Stimulated activated CD4-positive, alpha-beta T cell treated with anti-CD3 and anti-CD28 coated beads, TNF-alpha, amount 100 ng/mL, for 48 hours (primary cell): ENCODE data around the gene CACNG6.
"Not testable (repeated sequence)": the region's sequence is repeated elsewhere in the genome, so short reads cannot be mapped to it uniquely, and the experiment has no call there.

Experiments used
- DNase-seq, 3 donors: peaks; one replicate each; pipeline ENCODE4 v3.0.0-alpha.2; 2020; ENCODE audit warnings: low read depth in 3 of 3

Gene CACNG6

DNA sequence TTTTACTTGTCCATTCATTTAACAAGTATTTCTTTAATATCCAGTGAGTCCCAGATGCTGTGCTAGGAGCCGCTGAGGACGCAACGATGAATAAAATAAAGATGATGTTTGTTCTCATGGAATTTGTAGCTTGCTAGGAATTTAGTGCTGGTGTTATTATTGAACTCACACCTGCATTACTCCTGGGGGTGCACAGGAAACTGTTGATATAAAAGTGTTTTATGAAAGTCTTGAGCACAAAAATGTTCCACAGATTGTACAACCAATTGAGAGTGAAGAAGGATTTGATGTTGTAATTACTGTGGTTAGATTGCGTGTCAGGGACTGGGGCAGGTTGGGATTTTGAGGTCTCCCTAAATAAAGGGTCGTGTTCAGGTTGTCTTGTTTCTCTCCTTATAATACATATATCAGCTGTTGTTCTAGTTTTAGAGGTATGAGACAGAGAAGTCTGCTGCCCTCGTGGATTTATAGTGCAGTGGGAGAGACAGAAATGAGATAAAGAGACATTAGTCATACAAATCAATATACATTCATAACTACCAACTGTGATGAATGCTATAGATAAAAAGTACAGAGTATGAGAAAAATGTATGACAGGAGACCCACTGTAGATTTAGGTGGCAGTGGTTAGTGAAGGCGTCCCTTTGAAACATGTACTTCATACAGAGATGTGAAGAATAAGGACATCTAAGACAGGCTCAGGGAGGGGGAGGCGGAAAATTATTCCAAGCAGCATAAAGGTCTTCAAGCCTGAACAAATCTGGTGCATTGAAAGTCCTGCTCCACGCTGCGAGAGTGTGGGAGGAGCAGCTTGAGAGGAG, 11.3 kb downstream of the CACNG6 start:
- no peak for DNase-seq

- DNase-seq = no peak
Measured at GRCh38 chr19:54009440-54009839, 18.0 kb downstream of the CACNG6 start.

- DNase-seq = no peak
Measured at GRCh38 chr19:54010474-54010873, 19.0 kb downstream of the CACNG6 start.

DNA sequence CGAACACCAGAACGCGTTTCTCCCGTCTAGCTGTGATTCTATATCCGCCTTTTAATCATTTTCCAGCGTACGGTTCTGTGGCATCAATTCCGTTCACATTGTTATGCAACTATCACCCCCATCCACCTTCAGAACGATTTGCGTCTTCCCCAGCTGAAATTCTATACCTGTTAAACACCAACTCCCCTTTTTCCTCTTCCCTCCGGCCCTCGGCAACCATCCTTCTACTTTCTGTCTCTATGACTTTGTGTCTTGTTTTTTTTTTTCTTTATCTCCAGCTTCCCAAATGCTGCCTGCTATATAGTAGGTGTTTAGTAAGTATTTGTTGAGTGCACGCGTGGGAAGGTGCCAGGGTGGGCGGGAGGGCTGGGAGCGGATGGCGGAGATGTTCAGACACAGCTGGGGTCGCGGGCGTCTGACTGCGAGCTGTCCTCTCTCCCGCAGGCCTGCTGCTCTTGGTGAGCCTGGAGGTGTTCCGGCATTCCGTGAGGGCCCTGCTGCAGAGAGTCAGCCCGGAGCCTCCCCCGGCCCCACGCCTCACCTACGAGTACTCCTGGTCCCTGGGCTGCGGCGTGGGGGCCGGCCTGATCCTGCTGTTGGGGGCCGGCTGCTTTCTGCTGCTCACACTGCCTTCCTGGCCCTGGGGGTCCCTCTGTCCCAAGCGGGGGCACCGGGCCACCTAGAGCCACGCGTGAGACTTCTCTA, 20.2 kb downstream of the CACNG6 start:
- DNase-seq = no peak

DNA sequence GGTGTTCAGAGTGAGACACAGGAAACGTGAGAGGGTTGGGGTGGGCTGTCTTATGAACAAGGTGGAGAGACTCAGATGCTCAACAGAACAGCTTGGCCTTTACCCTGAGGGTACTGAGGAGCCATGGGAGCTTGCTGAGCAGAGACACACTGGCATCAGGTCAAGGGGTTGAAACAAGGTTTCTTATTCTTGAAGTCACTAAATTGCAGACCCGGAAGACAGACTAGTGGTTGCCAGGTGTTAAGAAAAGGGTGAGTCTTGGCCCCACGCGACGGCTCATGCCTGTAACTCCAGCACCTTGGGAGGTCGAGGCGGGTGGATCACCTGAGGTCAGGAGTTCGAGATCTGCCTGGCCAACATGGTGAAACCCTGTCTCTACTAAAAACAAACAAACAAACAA, 22.4 kb downstream of the CACNG6 start:
- DNase-seq = no peak

DNA sequence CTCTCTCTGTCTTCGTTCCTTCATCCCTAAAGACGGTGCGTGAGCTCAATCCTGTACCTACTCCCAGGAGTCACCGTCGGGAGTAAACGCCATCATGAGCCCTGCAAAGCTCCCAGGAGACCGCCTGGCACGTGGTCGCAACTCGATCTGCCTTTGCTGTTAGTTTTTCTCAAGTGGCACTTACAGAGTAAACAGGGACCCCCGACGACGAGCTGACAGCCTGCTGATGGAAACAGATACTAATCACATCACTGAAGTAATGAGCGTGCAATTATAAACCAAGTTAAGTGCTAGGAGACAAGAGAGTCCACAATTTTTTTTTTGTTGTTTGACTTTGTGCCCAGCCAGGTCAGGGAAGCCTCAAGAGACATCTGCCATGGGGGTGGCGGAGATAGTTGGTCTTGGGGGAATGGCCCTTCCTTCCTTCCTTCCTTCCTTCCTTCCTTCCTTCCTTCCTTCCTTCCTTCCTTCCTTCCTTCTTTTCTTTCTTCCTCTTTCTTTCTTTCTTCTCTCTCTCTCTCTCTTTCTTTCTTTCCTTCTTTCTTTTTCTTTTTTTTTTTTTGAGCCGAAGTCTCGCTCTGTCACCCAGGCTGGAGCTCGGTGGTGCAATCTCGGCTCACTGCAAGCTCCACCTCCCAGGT, 23.6 kb downstream of the CACNG6 start:
- DNase-seq = no peak

DNA sequence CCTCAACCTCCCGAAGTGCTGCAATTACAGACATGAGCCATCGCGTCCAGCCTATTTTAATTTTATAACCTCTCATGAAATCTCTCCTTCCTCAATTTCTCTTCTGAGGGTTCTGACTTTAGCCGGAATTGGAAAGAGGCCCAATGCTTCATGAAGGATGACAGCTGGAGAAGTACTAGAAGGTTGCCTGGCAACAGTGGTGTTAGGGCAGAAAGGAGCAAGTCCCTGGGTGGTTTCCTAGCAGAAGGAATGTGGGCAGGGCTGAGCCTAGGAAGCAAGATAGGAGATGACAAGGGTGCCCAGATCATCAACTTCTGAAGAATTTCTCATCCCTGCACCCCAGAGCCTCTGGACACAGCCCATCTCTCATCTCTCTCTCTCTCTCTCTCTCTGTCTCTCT, 25.8 kb downstream of the CACNG6 start:
- no peak for DNase-seq

DNA sequence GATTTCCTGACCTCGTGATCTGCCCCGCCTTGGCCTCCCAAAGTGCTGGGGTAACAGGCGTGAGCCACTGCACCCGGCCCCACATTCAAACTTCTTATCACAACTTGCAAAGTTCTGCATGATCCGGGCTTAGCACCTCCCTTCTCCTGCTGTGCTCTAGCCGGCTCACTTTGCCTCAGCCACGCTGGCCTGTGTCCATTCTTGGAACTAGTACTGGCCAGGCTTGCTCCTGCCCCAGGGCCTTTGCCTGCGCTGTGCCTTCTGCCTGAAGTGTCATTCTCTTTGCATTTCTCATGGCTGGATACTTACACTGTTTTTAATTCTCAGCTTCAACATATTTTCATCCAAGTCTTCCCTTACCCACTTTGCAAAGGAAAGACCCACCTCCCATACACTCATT, 29.9 kb downstream of the CACNG6 start:
- no peak for DNase-seq

GRCh38 chr19:54021932-54022331, 30.5 kb downstream of the CACNG6 start:
- no peak for DNase-seq

- DNase-seq = no peak
Measured at GRCh38 chr19:54023191-54023590, 31.8 kb downstream of the CACNG6 start.

DNA sequence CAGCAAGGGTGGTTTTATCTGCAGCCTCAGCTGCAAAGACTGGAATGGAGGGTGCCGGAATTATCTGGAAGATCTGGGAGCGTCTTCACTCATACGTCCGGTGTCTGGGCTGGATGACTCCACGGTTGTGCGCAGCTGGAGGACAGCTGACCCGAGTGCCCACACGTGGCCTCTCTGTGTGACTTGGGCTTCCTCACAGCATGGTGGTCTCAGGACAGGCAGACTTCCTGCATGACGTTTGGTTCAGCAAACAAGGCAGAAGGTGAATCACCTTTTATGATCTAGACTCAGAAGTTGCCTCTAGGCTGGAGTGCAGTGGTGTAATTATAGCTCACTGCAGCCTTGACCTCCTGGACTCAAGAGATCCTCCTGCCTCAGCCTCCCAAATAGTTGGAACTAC, 33.2 kb downstream of the CACNG6 start:
- no peak for DNase-seq

DNA sequence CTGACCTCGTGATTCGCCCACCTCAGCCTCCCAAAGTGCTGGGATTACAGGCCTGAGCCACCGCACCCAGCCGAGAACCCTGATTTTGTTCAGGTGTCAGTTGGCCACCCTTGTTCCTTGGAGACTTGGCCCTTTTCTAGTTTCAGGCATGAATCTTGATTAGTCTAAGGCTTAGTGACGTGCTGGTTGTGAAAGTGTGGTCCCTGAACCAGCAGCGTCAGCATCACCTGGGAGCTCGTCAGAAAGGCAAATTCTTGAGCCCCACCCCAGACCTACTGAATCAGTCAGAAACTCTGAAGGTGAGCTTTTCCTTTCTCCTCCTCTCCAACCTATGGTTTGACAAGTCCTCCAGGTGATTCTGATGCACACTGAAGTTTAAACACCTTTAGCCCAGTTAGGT, 35.2 kb downstream of the CACNG6 start:
- DNase-seq = no peak

- no peak for DNase-seq
Measured at GRCh38 chr19:54029301-54029700, 37.9 kb downstream of the CACNG6 start.

- DNase-seq = peak; percentile 10 to 46 (median 39)
Measured at GRCh38 chr19:54029930-54030490, 38.6 kb downstream of the CACNG6 start.

DNA sequence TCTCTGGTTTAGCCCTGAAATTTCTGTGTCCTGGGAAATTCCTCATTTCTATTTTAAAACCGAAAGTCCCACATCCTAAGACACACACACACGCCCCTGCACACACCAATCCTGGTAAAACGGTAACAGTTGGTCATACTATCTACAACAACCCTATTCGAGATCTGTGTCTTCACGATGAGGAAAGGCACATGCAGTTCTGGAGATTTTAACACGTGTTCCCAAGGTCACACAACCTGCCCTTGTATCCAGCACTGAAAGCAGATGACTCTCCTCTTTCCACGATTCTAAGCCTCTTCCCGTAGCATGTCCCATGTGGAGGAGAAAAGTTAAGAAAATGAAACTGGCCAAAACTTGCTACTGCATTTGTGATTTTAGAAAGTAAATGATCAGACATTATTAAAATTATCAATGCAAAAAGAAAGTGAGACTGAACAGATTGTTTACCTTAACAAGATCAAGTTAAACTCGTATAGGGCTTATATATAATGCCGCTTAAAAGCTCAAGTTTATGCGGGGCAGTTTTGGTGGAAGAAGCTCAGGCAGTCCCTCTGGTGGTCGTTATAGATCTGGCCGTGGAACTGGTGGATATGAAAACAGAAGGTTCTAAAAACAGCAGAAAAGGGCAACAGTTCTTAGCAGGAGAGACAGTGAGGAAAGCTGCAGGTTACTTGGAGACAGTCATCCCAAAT, 39.6 kb downstream of the CACNG6 start:
- no peak for DNase-seq

DNA sequence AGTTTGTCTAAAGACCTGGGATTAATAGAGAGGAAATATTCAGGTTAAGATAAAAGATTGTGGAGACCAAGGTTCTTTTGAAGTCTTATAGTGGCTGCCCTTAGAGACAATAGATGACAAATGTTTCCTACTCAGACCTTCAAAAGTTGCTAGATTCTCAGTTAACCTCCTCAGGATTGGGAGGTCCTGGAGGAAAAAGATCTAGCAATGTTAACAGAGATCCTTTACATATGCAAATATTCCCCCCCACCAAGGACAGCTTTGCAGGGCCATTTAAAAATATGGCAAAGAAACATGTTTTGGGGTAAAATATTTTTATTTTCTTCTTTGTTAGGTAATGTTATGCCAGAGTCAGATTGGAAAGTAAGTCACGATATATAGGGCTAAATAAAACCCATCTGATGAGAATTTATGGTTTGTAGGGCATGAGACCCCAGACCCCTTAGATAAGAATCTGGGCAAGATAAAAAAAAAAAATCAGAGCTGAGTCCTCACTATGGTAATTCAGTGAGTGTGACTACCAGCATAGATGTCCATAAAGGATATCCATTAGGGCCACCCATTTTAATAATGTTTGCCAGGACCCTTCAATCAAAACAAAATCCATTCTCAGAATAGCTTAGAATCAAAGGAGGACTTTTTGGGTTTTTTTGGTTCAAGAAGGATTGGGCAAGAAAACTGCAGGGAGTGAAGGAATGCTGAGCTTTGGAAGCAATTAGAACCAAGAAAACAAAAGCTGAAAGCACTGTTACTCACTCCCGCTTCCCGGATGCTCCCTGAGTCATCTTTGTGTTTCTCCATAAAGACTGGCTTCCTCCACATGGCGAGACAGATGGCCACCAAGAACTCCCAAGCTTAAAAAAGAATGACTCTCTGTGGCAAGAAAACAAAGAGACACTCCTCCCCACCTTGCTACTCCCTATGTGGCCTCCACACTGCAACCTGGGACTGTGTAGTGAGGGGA, 44.1 kb downstream of the CACNG6 start:
- DNase-seq = no peak

DNA sequence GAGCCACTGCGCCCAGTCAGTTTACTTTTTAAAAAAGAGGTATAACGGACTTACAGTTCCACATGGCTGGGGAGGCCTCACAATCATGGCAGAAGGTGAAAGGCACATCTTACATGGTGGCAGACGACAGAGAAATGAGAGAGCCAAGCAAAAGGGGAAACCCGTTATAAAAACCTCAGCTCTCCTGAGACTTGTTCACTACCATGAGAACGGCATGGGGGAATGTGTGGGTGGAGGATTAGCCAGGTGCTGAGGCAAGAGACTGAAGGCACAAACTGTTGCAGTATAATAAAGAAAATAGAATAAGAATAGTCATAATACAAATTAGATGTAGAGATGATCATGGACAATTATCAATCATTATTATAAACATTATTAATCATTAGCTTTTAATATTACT, 45.1 kb downstream of the CACNG6 start:
- DNase-seq = not testable (repeated sequence)

DNA sequence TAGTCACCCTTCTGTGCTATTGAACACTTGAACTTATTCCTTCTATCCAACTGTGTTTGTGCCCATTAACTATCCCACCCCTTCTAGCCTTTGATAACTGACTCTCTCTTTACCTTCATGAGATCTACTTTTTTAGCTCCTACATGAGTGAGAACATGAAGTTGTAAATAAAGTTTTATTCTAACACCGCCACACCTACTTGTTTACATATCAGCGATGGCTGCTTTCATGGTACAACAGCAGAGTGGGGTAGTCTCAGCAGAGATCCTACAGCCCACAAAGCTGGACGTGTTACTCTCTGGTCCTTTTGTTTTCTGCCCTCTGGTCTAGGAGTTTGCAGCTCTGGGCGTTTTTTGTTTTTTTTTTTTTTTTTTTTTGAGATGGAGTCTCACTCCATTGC, 48.6 kb downstream of the CACNG6 start:
- DNase-seq = no peak

DNA sequence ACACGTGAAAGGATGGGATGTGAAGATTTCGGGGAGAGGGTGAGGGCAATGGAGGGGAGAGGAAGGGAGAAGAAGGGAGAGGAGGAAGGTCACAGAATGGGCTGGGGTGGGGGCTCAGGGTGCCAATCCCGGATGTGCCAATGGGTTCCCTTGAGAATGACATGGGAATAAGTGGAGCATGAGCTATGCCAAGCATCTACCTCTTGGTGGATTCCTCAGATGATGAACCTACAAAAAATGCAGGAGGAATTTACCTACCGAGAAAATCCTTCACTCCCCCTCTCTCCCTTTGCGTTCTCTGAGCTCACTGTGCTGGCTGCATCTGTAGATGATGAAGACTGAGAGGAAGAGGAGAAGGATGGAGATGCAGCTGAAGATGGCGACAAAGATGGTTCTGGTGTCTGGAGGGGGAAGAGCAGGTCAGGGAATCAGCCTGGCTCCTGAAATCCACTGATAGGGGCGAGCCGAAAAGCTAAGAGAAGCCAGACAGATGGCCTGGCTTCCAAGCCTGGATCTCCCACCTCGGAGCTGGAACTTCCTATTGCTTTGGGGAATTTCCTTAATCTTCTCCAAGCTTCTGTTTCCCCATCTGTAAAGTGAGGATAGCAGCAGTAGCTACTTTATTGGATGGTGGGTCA, 50.7 kb downstream of the CACNG6 start:
- no peak for DNase-seq

DNA sequence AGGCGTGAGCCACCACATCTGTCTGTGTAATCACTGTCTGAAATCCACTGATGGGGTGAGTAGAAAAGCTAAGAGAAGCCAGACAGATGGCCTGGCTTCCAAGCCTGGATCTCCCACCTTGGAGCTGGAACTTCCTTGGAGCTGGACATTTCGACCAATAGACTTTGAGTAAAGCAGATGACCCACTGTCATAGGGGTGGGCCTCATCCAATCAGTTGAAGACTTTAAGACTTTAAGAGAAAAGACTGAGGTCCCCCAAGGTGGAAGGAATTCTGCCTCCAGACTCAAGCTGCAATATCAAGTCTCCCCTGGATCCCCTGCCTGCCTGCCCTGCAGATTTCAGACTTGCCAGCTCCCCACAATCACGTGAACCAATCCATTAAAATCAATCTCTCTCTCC, 51.6 kb downstream of the CACNG6 start:
- DNase-seq = no peak
